ENCODE results near the gene TMEM131L. TPM values are rescaled to one million over a fixed set of nuclear protein-coding genes. Genes with fewer than 3 reads are reported as not detected.

The TMEM131L gene
- total RNA-seq, 1 donor, result 9.0 TPM

DNA sequence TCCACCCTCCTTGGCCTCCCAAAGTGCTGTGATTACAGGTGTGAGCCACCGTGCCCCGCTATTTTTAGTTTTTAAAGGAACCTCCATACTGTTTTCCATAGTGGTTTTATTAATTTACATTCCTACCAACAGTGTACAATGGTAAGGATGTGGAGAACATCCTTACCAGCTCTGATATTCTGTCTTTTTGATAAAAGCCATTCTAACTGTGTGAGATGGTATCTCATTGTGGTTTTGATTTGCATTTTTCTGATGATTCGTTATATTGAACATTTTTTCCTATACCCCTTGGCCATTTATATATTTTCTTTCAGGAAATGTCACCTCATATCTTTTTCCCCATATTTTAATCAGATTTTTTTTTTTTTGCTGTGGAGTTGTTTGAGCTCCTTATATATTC, 203.7 kb downstream of the TMEM131L start:
- Histone ChIP-seq H3K27ac (ENCODE audit: low read depth, low read length) (no peak overlapping the region), H3K36me3 (ENCODE audit: insufficient read depth, low read length) (no peaks in the 10 kb centered on the region), H3K4me1 (ENCODE audit: insufficient read depth, low read length) (no peaks in the 10 kb centered on the region), H3K4me3 (ENCODE audit: insufficient read depth, low read length) (no peak overlapping the region), H3K9me3 (ENCODE audit: low read depth, low read length) (no peaks in the 10 kb centered on the region), H4K20me1 (ENCODE audit: insufficient read depth, low read length) (no peaks in the 10 kb centered on the region), H2AFZ (ENCODE audit: low read length) (no peak overlapping the region), H3K4me2 (ENCODE audit: insufficient read depth, low read length) (no peak overlapping the region), H3K27me3 (ENCODE audit: insufficient read depth, low read length) (peaks cover 7% of the 10 kb centered on the region), H3K79me2 (ENCODE audit: insufficient read depth, low read length) (no peaks in the 10 kb centered on the region)
- DNase-seq (ENCODE audit: insufficient read length, low spot score, missing footprints), result no peak
- no peak for TF ChIP-seq CTCF (IDR thresholded peaks at IDR 0.05; ENCODE audit: extremely low read depth, low read depth, low read length)

GRCh38 chr4:153676486-153676885, 210.3 kb downstream of the TMEM131L start:
- Histone ChIP-seq H3K4me2 (ENCODE audit: insufficient read depth, low read length) (peak overlapping the region; percentile 16), H4K20me1 (ENCODE audit: insufficient read depth, low read length) (no peaks in the 10 kb centered on the region), H3K36me3 (ENCODE audit: insufficient read depth, low read length) (no peaks in the 10 kb centered on the region), H3K4me1 (ENCODE audit: insufficient read depth, low read length) (peaks cover 11% of the 10 kb centered on the region), H3K79me2 (ENCODE audit: insufficient read depth, low read length) (no peaks in the 10 kb centered on the region), H3K27ac (ENCODE audit: low read depth, low read length) (no peak overlapping the region), H2AFZ (ENCODE audit: low read length) (no peak overlapping the region), H3K9me3 (ENCODE audit: low read depth, low read length) (no peaks in the 10 kb centered on the region), H3K4me3 (ENCODE audit: insufficient read depth, low read length) (no peak overlapping the region), H3K27me3 (ENCODE audit: insufficient read depth, low read length) (peaks cover 26% of the 10 kb centered on the region)
- DNase-seq (ENCODE audit: insufficient read length, low spot score, missing footprints), result no peak
- no peak for TF ChIP-seq CTCF (IDR thresholded peaks at IDR 0.05; ENCODE audit: extremely low read depth, low read depth, low read length)

DNA sequence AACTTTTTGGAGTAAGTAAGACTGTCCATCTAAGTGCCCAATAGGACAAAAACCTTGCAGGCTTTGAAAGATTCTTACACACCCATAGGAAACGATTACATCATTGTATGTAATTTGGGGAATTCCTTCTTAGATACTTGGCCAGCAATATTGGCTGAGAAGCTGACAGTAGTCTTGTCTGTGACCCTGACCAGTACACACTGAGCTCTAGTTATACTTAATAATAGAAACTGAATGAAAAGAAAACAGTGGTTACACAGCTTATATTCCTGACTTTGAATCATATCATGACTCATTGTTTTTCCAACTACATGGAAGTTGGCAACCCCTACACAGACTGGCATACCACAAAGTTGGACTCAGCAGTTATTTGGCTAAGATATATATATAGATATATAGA, 210.8 kb downstream of the TMEM131L start:
- H3K4me3 ChIP-seq (ENCODE audit: insufficient read depth, low read length), result no peak overlapping the region
- no peaks in the 10 kb centered on the region for H3K9me3 ChIP-seq (ENCODE audit: low read depth, low read length)
- H3K27ac ChIP-seq (ENCODE audit: low read depth, low read length), result no peak overlapping the region
- TF ChIP-seq CTCF (IDR thresholded peaks at IDR 0.05; ENCODE audit: extremely low read depth, low read depth, low read length), result no peak
- no peaks in the 10 kb centered on the region for H3K36me3 ChIP-seq (ENCODE audit: insufficient read depth, low read length)
- peak overlapping the region; percentile 16 for H3K4me2 ChIP-seq (ENCODE audit: insufficient read depth, low read length)
- peak; percentile 92 for DNase-seq (ENCODE audit: insufficient read length, low spot score, missing footprints)
- H2AFZ ChIP-seq (ENCODE audit: low read length), result no peak overlapping the region
- H3K79me2 ChIP-seq (ENCODE audit: insufficient read depth, low read length), result no peaks in the 10 kb centered on the region
- peaks cover 11% of the 10 kb centered on the region for H3K4me1 ChIP-seq (ENCODE audit: insufficient read depth, low read length)
- no peaks in the 10 kb centered on the region for H4K20me1 ChIP-seq (ENCODE audit: insufficient read depth, low read length)
- peaks cover 30% of the 10 kb centered on the region for H3K27me3 ChIP-seq (ENCODE audit: insufficient read depth, low read length)

DNA sequence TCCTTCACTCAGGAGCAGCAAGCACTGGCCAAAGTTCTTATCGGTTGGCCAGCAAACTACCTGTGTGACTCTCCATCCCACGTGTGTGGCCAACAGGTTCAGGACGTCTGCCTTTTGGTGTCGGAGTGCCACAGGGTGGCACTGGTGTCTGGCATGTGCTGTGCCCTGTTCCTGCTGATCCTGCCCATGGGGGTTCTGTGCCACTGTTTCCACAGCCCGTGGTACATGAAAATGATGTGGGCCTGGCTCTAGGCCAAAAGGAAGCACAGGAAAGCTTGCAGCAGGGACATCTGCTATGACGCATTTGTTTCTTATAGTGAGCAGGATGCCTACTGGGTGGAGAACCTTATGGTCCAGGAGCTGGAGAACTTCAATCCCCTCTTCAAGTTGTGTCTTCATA, 213.3 kb downstream of the TMEM131L start:
- H3K9me3 ChIP-seq (ENCODE audit: low read depth, low read length), result no peaks in the 10 kb centered on the region
- no peak overlapping the region for H3K27ac ChIP-seq (ENCODE audit: low read depth, low read length)
- no peak overlapping the region for H2AFZ ChIP-seq (ENCODE audit: low read length)
- H3K27me3 ChIP-seq (ENCODE audit: insufficient read depth, low read length), result peaks cover 51% of the 10 kb centered on the region
- H4K20me1 ChIP-seq (ENCODE audit: insufficient read depth, low read length), result no peaks in the 10 kb centered on the region
- H3K36me3 ChIP-seq (ENCODE audit: insufficient read depth, low read length), result no peaks in the 10 kb centered on the region
- no peak for TF ChIP-seq CTCF (IDR thresholded peaks at IDR 0.05; ENCODE audit: extremely low read depth, low read depth, low read length)
- H3K4me3 ChIP-seq (ENCODE audit: insufficient read depth, low read length), result no peak overlapping the region
- H3K79me2 ChIP-seq (ENCODE audit: insufficient read depth, low read length), result no peaks in the 10 kb centered on the region
- H3K4me2 ChIP-seq (ENCODE audit: insufficient read depth, low read length), result no peak overlapping the region
- DNase-seq (ENCODE audit: insufficient read length, low spot score, missing footprints), result peak; percentile 48
- H3K4me1 ChIP-seq (ENCODE audit: insufficient read depth, low read length), result peaks cover 16% of the 10 kb centered on the region
